ENCODE results near the gene RNGTT. TPM values are rescaled to one million over a fixed set of nuclear protein-coding genes. Genes with fewer than 3 reads are reported as not detected.

The RNGTT gene
- total RNA-seq, 2 experiments from 2014 or later = 11.6 to 12.4 TPM

GRCh38 chr6:88631830-88632229, 331.6 kb downstream of the RNGTT start:
- H3K36me3 Mint-ChIP-seq (ENCODE audit: low read depth) = peaks cover 4% of the 10 kb centered on the region
- no peak overlapping the region for H3K27ac ChIP-seq (ENCODE audit: low read depth in 1 of 2, low read length in 2 of 2)

DNA sequence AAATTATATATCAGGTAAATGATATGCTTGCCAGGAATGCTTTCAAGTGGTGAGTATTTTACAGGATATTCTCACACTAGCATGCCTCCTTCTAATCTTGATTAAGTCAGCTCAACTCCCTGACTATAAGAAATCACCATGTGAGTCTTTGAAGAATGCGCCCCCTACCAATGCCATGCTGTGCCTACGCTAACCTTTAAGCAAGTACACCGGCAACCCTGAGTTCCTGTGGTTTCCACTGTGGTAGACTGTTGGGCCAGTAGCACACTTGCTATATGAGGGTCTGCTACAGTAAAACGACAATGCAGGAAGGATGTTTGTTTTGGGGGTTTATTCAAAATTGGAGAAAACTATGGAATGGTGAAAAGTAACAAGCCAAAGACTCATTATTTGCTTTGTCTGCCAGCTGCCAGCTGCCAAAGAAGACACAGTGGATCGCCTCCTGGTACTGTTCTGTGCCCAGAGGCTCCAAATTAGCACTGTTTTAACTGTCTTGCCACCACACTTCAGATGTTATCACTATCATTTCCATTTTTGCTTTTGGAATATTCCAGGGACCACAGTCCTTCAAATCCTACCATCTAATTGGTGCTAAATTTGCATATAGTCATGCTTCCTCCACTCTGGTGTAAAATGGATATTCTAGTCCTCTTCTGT, 333.5 kb downstream of the RNGTT start:
- POLR2A ChIA-PET = no interaction called here

More at GRCh38 chr6:88631830-88632229, 331.6 kb downstream of the RNGTT start:
- intact Hi-C loops (cut with DNase I, micrococcal nuclease) = no loop called here
- H3K27me3 Mint-ChIP-seq = no peaks in the 10 kb centered on the region
- Histone ChIP-seq H3K36me3 (ENCODE audit: insufficient read depth, low read length) (no peaks in the 10 kb centered on the region), H3K4me1 (ENCODE audit: insufficient read depth, low read length) (no peaks in the 10 kb centered on the region), H3K27me3 (ENCODE audit: control insufficient read depth in 1 of 2, insufficient read depth in 2 of 2, low read length in 2 of 2) (no peaks in the 10 kb centered on the region), H3K9me3 (ENCODE audit: control insufficient read depth in 1 of 2, insufficient read depth in 1 of 2, low read length in 2 of 2) (no peaks in the 10 kb centered on the region), H3K4me3 (ENCODE audit: low read length) (no peak overlapping the region)
- no peak for DNase-seq
- ChIA-PET POLR2A (no interaction called here), CTCF (no interaction called here)
- no peak overlapping the region for H3K27ac Mint-ChIP-seq
- TF ChIP-seq CTCF (IDR thresholded peaks at IDR 0.05) = no peak
- H3K4me1 Mint-ChIP-seq (ENCODE audit: low read depth) = peaks cover 4% of the 10 kb centered on the region
- H3K4me3 Mint-ChIP-seq = no peak overlapping the region
- ATAC-seq (ENCODE audit: poor library complexity) = no peak
- no peaks in the 10 kb centered on the region for H3K9me3 Mint-ChIP-seq

GRCh38 chr6:88626460-88626859, 337.0 kb downstream of the RNGTT start:
- intact Hi-C loops (cut with DNase I, micrococcal nuclease) = no loop called here
- Histone ChIP-seq H3K4me1 (ENCODE audit: insufficient read depth, low read length) (no peaks in the 10 kb centered on the region), H3K27me3 (ENCODE audit: control insufficient read depth in 1 of 2, insufficient read depth in 2 of 2, low read length in 2 of 2) (no peaks in the 10 kb centered on the region), H3K27ac (ENCODE audit: low read depth in 1 of 2, low read length in 2 of 2) (no peak overlapping the region), H3K4me3 (ENCODE audit: low read length) (no peak overlapping the region), H3K9me3 (ENCODE audit: control insufficient read depth in 1 of 2, insufficient read depth in 1 of 2, low read length in 2 of 2) (no peaks in the 10 kb centered on the region), H3K36me3 (ENCODE audit: insufficient read depth, low read length) (no peaks in the 10 kb centered on the region)
- peaks cover 11% of the 10 kb centered on the region for H3K36me3 Mint-ChIP-seq (ENCODE audit: low read depth)
- TF ChIP-seq CTCF (IDR thresholded peaks at IDR 0.05) = no peak
- POLR2A ChIA-PET = no interaction called here
- no peak overlapping the region for H3K4me3 Mint-ChIP-seq
- DNase-seq = no peak
- CTCF ChIA-PET = interaction anchor here (1.3 kb wide), 1 partner anchor 16 kb away, joined by 3 read pairs; no protein-coding TSS in a partner anchor
- no peaks in the 10 kb centered on the region for H3K4me1 Mint-ChIP-seq (ENCODE audit: low read depth)
- no peak overlapping the region for H3K27ac Mint-ChIP-seq
- no peaks in the 10 kb centered on the region for H3K9me3 Mint-ChIP-seq
- ATAC-seq (ENCODE audit: poor library complexity) = no peak
- no peaks in the 10 kb centered on the region for H3K27me3 Mint-ChIP-seq

More for the DNA sequence above, 333.5 kb downstream of the RNGTT start:
- no peaks in the 10 kb centered on the region for H3K9me3 Mint-ChIP-seq
- no peaks in the 10 kb centered on the region for H3K36me3 ChIP-seq (ENCODE audit: insufficient read depth, low read length)
- no peaks in the 10 kb centered on the region for H3K27me3 Mint-ChIP-seq
- H3K36me3 Mint-ChIP-seq (ENCODE audit: low read depth) = peaks cover 4% of the 10 kb centered on the region
- H3K9me3 ChIP-seq (ENCODE audit: control insufficient read depth in 1 of 2, insufficient read depth in 1 of 2, low read length in 2 of 2) = no peaks in the 10 kb centered on the region
- H3K27me3 ChIP-seq (ENCODE audit: control insufficient read depth in 1 of 2, insufficient read depth in 2 of 2, low read length in 2 of 2) = no peaks in the 10 kb centered on the region
- no peaks in the 10 kb centered on the region for H3K4me1 ChIP-seq (ENCODE audit: insufficient read depth, low read length)
- intact Hi-C loops (cut with DNase I, micrococcal nuclease) = no loop called here
- H3K27ac Mint-ChIP-seq = no peak overlapping the region
- ATAC-seq (ENCODE audit: poor library complexity) (no peak), DNase-seq (no peak)
- no peak overlapping the region for H3K4me3 ChIP-seq (ENCODE audit: low read length)
- no peak overlapping the region for H3K4me3 Mint-ChIP-seq
- CTCF ChIA-PET = no interaction called here
- TF ChIP-seq CTCF (IDR thresholded peaks at IDR 0.05) = no peak
- peaks cover 4% of the 10 kb centered on the region for H3K4me1 Mint-ChIP-seq (ENCODE audit: low read depth)
- H3K27ac ChIP-seq (ENCODE audit: low read depth in 1 of 2, low read length in 2 of 2) = no peak overlapping the region

All from CD4-positive, alpha-beta T cell (primary cell).